Measurements from ENCODE around the gene CDC42. TPM values are rescaled to one million over a fixed set of nuclear protein-coding genes. Genes with fewer than 3 reads are reported as not detected.

CDC42 gene
- total and polyA plus RNA-seq, 2 experiments from 2014 or later = 119 to 184 TPM

GRCh38 chr1:22131875-22132486, 79.5 kb downstream of the CDC42 start:
- Histone ChIP-seq H3K4me2 (no peak overlapping the region), H3K4me3 (no peak overlapping the region), H3K36me3 (ENCODE audit: insufficient read depth) (no peaks in the 10 kb centered on the region), H3K4me1 (ENCODE audit: insufficient read depth) (peaks cover 15% of the 10 kb centered on the region; the same call in 1 of the 2 replicates), H3F3A (replicated peaks; ENCODE audit: low read depth) (0 out of 2 replicates have a peak, but pooled peaks cover 3% of the 10 kb centered on the region), H3K27me3 (ENCODE audit: insufficient read depth) (no peaks in the 10 kb centered on the region), H4K20me1 (replicated peaks; ENCODE audit: insufficient read depth) (no peaks in the 10 kb centered on the region; the same call in 1 of the 2 replicates), H3K9me2 (ENCODE audit: insufficient read depth) (no peaks in the 10 kb centered on the region), H2AFZ (no peak overlapping the region), H3K27ac (ENCODE audit: low read depth) (no peak overlapping the region), H3K79me2 (replicated peaks; ENCODE audit: insufficient read depth) (no peaks in the 10 kb centered on the region)
- H3K27ac Mint-ChIP-seq = no peak overlapping the region
- DNase-seq (ENCODE audit: low spot score) = peak; percentile 83
- no peaks in the 10 kb centered on the region; the same call in 2 of the 3 replicates for H3K9me3 Mint-ChIP-seq
- peaks cover 23% of the 10 kb centered on the region for H3K4me1 Mint-ChIP-seq
- TF ChIP-seq ZNF331 (CRISPR knock-in tag; IDR thresholded peaks at IDR 0.05; ENCODE audit: low read depth) = no peak
- TF ChIP-seq ZNF114 (CRISPR knock-in tag; IDR thresholded peaks at IDR 0.05) = no peak
- no peak for TF ChIP-seq ZNF462 (CRISPR knock-in tag; IDR thresholded peaks at IDR 0.05)
- no peak for TF ChIP-seq STAT1 (IDR thresholded peaks at IDR 0.05; ENCODE audit: unreplicated experiment)
- TF ChIP-seq CTCF (conservative IDR thresholded peaks at IDR 0.05; ENCODE audit: low read depth in 2 of 2) = peak; percentile 87 to 98
- no peaks in the 10 kb centered on the region for H3K36me3 Mint-ChIP-seq (ENCODE audit: low read depth)
- no peak overlapping the region for H3K4me3 Mint-ChIP-seq
- peaks cover 11% of the 10 kb centered on the region for H3K27me3 Mint-ChIP-seq (ENCODE audit: insufficient read depth, low read depth, poor library complexity)
- peak; percentile 89 for ATAC-seq
